ENCODE results near the gene NAIF1.
A peak's percentile ranks its signal among the peaks of the same experiment; 100 is the strongest.
"Not testable (repeated sequence)": the region's sequence is repeated elsewhere in the genome, so short reads cannot be mapped to it uniquely, and the experiment has no call there.

The NAIF1 gene

GRCh38 chr9:128026773-128027541 lies 40.2 kb downstream of the NAIF1 start:
- DNase-seq (ENCODE audit: low read depth in 2 of 2), result no peak

- DNase-seq (ENCODE audit: low read depth in 2 of 2), result peak; percentile 40 to 53
These were observed 40.8 kb downstream of the NAIF1 start for GRCh38 chr9:128026255-128026772.

GRCh38 chr9:128025736-128026135 lies 41.4 kb downstream of the NAIF1 start:
- DNase-seq (ENCODE audit: low read depth in 2 of 2), result no peak

- no peak for DNase-seq (ENCODE audit: low read depth in 2 of 2)
These were observed 42.3 kb downstream of the NAIF1 start for GRCh38 chr9:128024761-128025308.

GRCh38 chr9:128023671-128024070 lies 43.4 kb downstream of the NAIF1 start:
- not testable (repeated sequence) for DNase-seq (ENCODE audit: low read depth in 2 of 2)

GRCh38 chr9:128022886-128023285 lies 44.2 kb downstream of the NAIF1 start:
- no peak for DNase-seq (ENCODE audit: low read depth in 2 of 2)

GRCh38 chr9:128021098-128021497 lies 46.0 kb downstream of the NAIF1 start:
- DNase-seq (ENCODE audit: low read depth in 2 of 2), result no peak

GRCh38 chr9:128020692-128021091 lies 46.4 kb downstream of the NAIF1 start:
- DNase-seq (ENCODE audit: low read depth in 2 of 2), result no peak

GRCh38 chr9:128015696-128016095 lies 51.4 kb downstream of the NAIF1 start:
- no peak for DNase-seq (ENCODE audit: low read depth in 2 of 2)

Measured in stimulated activated CD4-positive, alpha-beta T cell treated with anti-CD3 and anti-CD28 coated beads, Interleukin-4, amount 100 ng/mL, for 48 hours (primary cell).